ENCODE measurements around the gene STK11IP.

STK11IP gene

DNA sequence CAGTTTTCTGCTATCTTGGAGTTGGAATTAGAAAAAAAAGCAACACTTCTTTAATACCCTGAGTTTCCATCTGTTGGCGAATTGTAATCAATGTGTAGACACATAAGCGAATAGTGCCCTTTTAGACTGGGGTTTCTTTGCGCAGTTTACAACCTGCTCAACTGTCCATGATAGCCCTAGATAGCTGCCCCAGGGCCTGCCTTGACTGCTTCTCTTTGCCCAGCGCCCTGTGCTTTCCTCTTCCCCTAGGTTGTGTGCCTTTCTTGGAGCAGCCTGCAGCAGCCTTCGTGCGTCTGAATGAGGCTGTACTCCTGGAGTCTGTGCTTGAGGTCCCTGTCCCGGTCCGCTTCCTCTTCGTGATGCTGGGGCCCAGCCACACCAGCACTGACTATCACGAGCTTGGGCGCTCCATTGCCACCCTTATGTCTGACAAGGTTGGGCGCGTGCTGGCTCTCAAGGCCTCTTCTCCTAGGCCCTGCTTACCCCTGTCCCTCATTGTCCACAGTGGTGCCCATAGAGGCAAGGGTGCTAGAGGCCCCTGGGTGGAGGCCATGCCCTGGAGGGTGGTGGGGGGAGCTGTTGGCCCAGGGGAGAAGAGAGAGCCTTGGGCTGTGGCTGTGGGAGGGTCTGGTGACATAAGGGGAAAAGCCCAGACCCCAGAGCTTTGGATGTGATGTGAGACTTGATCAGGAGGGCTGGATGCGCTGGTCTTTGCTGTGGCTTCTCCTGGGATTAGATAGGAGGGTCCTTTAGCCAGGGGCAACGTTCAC, 36.7 kb downstream of the STK11IP start:
- no peak for DNase-seq (ENCODE audit: low spot score)

DNA sequence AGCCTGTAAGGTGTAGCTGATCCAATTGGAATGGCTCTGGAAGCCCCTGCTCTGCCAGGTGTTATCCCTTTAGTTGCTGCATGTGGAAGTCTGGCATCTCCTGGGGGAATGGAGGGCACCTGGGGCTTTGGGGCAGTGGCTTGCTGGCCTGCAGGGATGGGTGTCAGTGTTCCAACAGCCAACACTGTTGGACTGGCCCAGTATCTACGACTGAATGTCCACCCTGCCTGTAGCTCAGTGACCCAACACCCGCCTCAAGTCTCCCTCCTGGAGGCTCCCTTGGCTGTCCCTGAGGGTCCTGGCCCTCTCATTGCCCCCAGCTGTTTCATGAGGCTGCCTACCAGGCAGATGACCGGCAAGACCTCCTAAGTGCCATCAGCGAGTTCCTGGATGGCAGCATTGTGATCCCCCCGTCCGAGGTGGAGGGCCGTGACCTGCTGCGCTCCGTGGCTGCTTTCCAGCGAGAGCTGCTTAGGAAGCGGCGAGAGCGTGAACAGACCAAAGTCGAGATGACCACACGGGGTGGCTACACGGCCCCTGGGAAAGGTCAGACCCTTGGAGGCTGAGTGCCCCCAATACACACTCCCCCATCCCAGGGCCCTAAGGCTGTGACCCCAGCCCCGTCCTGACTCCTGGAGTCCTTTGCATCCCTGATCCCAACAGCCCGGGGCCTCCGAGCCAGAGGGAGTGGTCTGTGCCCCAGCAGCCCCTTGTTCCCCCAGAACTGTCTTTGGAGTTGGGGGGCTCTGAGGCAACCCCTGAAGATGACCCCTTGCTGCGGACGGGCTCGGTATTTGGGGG, 37.5 kb downstream of the STK11IP start:
- no peak for DNase-seq (ENCODE audit: low spot score)

DNA sequence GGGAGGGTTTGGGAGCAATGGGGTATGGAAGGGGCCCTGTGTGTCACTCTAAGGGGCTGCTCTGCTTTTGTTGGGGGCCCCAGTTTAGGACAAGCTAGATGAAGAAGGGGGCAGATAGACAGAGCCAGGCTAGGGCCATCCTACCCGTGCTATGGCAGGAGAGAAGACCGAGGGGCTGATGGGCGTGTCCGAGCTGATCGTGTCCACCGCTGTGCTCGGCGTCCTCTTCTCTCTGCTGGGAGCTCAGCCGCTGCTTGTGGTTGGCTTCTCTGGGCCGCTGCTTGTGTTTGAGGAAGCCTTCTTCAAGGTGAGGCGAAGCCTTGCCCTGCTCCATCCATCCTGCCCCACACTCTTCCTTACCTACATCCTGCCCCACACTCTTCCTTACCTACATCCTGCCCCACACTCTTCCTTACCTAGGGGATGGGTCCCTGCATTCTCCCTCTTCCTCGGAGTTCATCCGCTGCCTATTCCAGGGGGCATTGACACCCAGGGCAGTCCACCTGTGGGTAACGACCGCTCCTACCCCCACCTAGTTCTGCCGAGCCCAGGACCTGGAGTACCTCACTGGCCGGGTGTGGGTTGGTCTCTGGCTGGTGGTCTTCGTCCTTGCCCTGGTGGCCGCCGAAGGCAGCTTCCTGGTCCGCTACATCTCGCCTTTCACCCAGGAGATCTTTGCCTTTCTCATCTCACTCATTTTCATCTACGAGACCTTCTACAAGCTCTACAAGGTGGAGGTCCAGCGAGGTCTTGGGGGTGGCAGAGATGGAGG, 38.7 kb downstream of the STK11IP start:
- DNase-seq (ENCODE audit: low spot score): no peak

DNA sequence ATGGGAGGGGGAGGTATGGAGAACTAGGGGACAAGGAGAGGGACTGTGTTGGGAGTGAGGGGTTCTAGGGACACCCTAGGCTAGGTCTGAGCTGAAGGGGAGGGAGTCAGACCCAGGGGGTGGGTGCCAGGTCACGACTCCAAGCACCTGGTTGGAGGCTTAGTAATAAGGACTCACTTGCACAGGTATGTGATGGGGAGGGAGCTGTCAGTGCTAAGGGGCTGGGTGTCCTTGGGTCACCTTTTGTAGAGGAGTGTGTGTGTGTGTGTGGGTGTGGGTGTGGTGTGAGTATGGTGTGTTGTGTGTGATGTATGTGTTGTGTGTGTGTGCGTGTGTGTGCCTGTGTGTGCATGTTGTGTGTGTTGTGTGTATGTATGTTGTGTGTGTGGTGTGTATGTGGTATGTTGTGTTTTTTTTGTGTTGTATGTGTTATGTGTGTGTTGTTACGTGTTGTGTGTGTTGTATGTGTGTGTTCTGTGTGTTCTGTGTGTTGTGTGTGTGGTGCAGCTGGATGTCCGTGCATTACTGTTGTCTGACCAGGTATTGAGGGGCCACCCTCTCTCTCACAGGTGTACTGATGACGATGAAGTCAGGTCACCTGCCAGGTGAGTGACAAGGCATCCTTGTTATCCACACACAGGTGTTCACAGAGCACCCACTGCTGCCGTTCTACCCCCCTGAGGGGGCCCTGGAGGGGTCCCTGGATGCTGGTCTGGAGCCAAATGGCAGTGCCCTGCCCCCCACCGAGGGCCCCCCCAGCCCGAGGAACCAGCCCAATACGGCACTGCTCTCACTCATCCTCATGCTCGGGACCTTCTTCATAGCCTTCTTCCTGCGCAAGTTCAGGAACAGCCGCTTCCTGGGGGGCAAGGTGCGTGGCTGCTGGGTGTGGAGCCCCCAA, 39.5 kb downstream of the STK11IP start:
- DNase-seq (ENCODE audit: low spot score): no peak

DNA sequence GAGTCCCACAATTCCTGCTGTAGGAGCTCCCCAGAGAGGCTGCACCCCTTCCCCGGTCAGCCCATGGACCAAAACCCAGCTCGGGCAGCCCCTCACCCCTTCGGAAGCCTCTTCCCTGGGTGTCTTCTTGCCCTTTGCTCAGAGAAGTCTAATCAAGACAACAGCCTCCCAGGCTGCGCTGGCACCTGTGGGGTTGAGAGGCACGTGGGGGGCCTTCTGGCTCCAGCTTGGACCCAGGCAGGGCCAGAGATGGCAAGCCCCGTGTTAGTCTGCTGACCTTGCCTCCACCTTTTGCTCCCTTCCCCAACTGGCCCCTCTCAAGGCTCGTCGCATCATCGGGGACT, 40.2 kb downstream of the STK11IP start:
- DNase-seq (ENCODE audit: low spot score): no peak

DNA sequence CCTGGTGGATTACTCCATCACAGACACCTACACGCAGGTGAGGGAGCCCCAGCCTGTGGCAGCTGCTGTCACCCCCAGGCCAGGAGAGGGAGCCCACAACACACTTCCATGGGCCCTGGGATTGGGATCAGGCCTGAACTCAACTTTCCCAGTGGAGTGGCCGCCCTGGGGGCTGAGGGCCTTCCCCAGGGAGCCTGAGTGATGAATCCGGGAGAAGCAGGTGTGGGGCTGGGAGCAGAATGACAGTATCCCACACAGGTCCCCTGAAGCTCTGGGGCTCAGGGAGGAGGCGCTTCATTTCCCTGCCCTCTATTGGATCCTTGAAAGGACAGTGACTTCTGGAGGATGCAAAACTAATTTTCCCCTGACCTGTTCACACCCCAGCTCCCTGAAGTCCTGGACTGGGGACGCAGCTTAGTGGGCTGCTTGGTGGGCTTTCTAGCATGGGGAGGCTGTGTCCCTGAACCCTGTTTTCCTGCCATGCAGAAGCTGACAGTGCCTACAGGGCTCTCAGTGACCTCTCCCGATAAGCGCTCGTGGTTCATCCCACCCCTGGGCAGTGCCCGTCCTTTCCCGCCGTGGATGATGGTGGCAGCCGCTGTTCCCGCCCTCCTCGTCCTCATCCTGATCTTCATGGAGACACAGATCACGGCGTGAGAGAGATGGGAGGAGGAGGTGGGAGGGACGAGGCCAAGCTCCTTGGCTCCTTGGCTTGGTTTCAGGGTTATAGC, 40.7 kb downstream of the STK11IP start:
- no peak for DNase-seq (ENCODE audit: low spot score)

DNA sequence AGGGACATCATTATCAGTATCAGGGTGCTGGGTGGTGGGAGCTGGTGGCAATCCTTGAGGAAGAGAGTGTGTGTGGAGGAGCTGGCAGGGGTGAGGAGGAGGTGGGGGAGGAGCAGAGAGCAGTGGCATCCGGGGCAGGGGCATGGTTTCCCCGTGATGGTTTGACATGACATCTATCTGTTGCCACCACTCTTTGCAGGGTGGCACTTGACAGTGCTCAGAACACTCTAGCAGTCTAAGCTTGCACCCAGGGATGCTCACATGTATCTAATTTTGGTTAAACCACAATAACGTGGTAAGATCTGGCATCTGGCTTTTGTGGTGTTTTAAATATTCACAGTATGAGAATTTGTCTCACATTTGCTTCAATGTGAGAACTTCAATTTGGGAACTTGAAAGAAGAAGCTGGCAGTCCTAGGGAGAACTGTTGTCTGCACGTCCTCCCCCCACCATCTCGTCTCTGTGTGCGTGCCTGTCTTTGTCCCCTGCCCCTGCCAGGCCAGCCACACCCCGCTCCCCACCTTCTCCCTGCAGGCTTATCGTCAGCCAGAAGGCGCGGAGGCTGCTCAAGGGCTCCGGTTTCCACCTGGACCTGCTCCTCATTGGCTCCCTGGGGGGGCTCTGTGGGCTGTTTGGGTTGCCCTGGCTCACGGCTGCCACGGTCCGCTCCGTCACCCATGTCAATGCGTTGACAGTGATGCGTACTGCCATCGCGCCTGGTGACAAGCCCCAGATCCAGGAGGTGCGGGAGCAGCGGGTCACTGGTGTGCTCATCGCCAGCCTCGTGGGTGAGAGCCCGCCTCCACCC, 41.5 kb downstream of the STK11IP start:
- DNase-seq (ENCODE audit: low spot score): no peak

DNA sequence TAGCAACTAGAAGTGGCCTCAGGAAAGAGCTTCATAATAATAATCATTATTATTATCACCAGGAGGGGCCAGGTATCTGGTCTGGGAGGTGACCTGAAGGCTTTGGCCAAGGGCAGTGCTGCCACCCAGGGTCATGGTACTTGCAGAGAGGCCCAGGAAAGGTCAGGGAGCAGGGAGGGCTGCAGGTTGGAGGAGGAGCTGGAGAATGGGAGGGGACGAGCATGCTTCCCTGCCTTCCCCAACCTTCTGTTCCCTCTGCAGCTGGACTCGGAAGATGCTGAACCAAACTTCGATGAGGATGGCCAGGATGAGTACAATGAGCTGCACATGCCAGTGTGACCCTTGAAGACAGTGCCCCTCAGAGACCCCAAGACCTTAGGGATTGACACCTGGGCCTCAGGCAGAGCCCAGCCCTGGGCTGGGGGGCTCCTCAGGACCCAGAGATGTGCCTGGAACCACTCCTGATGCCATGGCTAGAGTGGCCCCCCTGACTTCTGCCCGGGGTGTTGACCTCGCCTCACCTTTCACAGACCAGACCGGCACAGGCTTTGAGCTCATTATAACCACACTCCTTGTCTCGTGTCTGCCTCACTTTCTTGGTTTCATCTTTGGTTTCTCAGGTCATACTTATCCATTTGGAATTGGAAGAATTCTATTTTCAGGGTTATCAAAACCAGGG, 43.9 kb downstream of the STK11IP start:
- DNase-seq (ENCODE audit: low spot score): no peak

DNA sequence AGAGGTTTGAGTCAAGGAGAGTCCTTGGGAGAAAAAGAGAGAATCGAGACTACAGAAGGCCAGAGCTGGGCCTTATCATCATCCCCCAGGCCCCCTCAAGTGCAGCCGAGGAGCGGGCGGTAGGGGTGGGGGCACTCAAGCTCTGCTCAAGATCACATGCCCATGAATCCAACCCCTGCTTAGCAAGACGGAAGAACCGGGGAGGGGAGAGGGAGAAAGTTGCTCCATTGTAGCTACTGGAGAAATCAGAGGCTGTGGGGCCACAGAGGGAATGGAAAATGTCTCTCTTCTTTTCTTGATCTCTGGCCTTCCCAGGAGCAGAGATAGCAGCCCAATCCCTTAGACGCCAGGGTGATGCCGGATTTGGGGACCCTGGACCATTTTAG, 44.4 kb downstream of the STK11IP start:
- DNase-seq (ENCODE audit: low spot score): no peak

DNA sequence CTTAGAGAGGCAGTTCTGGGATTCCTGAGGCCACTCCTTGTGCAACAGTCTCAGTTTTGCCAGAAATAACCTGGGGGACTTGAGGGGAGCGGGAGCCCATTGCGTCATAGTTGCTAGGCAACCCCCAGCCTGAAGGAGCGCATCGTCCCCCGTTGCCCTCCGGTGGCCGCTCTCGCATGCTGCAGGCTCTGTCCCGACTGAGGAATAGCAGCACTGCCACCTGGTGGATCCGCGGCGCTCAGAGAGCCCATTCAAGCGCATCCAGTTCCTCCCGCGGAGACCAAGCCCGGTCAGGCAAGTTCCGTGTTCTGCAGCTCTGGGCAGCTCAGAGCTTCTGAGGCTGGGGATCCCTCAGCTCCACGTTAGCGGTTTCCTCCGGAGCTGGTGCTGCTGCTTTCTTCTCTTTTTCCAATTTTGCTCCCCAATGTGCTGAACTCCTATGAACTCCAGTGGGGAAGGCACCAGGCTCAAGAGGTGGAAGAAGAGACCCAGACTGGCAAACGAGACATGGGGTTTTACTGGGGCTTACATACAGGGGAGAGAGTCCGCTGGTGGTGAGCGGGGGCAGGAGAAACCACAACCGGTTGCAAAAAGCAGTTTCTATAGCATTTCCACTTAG, 44.9 kb downstream of the STK11IP start:
- DNase-seq (ENCODE audit: low spot score): peak; percentile 95

DNA sequence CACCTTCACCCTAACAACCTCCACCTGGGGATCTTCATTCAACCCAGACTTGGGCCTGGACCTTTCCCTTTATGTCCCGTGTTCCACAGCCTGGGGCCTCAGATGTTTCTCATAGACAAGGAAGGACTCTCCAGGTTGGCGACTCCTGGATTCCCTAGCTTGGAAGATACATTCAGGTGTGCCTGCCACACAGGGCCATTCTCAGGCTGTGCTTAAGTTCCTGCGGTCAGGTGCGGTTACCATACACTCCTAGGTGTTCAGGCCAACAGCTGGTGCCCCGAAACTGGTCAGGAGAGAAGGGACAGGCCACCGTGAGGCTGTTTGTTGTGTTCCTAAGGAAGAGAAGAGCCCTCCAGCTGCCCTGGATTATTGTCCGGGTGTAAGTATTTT, 45.4 kb downstream of the STK11IP start:
- no peak for DNase-seq (ENCODE audit: low spot score)

DNA sequence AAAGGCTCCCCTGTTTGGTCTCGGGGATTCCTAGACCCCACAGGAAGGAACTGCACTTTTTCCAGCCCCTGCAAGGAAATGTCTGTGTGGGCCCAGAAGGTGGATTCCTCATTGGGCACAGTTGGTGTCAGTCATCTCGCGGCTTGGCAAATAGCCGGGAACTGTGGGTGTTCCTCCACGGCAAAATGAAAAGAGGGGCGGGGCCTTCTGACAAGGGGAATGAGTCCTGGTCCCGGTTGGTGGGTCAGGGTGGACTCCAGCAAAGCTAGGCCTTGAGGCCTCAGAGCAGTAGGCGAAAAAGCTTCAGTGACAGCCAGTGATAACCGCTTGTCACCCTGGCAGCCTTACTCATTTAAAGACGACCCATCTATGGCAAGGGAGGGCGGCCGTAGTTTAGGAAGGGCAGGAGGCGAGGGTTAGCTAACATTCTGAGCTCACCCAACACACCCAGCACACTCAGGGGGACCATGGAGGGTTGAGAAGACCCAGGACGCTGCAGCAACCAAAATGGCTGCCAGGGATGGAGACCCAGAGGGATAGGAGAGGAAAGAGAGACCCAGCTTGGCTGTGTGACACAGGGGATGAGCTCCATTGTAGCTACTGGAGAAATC, 46.2 kb downstream of the STK11IP start:
- DNase-seq (ENCODE audit: low spot score): no peak

DNA sequence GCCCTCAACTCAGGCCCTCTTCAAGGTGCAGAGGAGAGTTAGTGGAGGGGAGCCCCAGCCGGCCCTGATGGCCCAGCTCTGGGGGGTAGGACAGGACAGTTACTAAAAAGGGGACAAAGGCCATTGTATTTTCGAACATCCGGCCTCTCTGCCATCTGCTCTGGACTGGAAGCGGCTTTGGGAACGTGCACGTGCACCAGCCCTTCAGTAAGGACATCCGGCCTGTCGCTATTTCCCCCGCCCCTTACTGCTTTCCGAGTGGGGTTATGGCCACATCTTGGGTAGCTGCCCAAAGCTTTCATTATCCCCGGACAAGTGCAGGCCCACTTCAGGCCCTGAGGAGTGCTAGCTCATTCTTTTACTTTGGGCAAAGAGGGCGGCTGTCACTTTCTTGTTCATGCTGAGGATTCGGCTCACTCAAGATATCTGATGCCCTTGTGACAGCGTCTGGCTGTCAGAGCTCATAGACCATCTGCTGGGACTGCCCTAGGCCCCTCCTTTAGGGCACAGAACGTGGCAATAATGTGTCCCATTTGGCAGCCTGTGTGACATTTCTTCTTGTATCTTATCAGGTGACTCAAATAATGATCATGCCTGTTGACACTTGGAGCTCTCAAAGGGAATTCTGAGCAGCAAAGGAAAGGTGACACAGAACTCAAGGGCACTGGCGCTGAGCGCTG, 47.3 kb downstream of the STK11IP start:
- DNase-seq (ENCODE audit: low spot score): no peak

DNA sequence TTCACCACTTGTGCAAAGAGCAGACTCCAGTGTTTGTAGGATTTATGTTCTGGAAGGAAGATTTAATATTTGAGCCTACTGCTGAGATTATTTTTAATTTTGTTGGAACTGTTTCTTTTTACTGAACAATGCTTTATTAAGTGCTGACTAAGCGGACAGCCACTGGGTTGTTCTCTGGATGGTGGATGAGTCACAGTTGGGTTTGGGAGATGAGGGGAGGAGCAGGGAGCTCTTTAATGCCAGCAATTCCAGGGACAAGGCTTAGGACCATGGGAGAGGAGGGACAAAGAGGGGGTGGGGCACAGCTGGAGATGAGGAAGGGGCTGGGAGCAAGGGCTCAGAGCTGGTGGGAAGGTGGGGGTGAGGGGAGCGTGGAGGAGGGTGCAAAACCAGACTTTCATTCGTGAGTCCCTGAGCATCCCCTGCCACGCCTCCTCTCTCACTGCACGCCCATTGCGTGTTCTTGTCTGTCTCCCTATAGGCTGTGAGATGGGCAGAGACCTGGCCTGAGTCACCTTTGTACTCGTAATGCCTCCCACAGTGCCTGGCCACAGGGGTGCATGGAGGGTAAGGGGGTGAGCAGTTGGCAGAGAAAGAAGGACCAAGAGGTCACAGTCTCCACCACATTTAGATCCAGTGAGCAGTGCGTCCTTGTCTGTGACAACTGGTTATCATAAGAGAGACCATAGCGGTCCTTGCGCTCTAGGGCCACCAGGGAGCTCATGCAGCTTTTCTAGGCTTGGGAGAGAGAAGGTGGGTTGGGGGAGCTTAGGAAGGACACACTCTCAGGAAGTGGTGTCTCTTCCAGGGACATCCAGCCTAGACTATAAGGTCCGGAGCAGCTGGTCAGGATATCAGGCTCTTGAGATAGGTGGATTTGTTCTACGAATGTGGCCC, 48.2 kb downstream of the STK11IP start:
- peak; percentile 65 for DNase-seq (ENCODE audit: low spot score)

DNA sequence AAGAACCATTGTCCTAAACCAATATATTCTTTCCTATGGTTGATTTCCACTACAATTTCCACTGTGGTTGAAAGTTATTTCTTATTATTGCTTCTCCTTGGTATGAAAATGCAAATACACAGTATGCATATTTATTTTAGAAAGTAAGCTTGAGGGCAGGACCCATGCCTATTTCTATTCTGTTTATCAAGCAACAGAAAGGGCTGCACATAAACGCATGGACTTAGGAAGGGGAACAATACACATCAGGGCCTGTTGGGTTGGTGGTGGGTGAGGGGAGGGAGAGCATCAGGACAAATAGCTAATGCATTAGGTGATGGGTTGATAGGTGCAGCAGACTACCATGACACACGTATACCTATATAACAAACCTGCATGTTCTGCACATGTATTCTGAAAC, 50.5 kb downstream of the STK11IP start:
- DNase-seq (ENCODE audit: low spot score): no peak

DNA sequence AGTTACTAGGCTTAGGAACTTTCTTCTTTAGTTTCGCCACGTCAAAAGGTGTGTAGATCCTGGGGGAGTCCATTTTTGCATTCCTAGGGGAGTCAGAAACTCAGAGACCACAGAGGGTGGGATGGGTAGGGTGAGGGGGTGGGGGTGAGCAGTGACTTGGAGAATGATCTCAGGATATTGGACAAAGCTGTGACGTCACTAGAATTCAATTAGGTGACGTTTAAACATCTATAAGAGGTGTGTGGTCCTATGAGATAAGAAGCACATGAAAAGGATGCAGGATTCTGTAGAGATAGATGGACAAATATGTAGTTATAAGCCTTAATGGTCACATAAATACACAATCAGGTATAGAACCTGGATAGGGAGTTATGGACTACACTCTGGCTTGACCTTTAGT, 51.3 kb downstream of the STK11IP start:
- no peak for DNase-seq (ENCODE audit: low spot score)
